GM10266 (cell line): ENCODE measurements around the gene ADAR.

Source experiments
- DNase-seq: peaks from one replicate; pipeline ENCODE4 v3.0.0; 2012; ENCODE audit errors: extremely low spot score
- CTCF ChIP-seq: IDR thresholded peaks from 2 replicates; pipeline ENCODE4 v1.5.1; 2012; ENCODE audit warnings: mild to moderate bottlenecking, low read depth; ENCODE audit not compliant: control insufficient read depth, insufficient read depth; ENCODE audit errors: missing control alignments

Gene ADAR

GRCh38 chr1:154614901-154615300 lies 6.9 kb upstream of the ADAR start:
- TF ChIP-seq CTCF, result no peak
- DNase-seq, result no peak

- DNase-seq, result no peak
Observed at GRCh38 chr1:154614247-154614646, 6.3 kb upstream of the ADAR start.

GRCh38 chr1:154611150-154611862 lies 3.3 kb upstream of the ADAR start:
- no peak for TF ChIP-seq CTCF
- no peak for DNase-seq

More at GRCh38 chr1:154614247-154614646, 6.3 kb upstream of the ADAR start:
- TF ChIP-seq CTCF, result no peak

- DNase-seq, result peak; percentile 32
Observed at GRCh38 chr1:154609398-154610380, 1.7 kb upstream of the ADAR start.

GRCh38 chr1:154608397-154609270 lies 648 bp upstream of the ADAR start:
- DNase-seq, result peak; percentile 48
- no peak for TF ChIP-seq CTCF

More at GRCh38 chr1:154609398-154610380, 1.7 kb upstream of the ADAR start:
- no peak for TF ChIP-seq CTCF

- DNase-seq, result no peak
- TF ChIP-seq CTCF, result no peak
Observed at GRCh38 chr1:154607106-154607608, 829 bp downstream of the ADAR start.
